Measurements from ENCODE around the gene SMARCB1. TPM values are rescaled to one million over a fixed set of nuclear protein-coding genes. Genes with fewer than 3 reads are reported as not detected.

The SMARCB1 gene
- total and polyA plus RNA-seq, 2 donors (not counting 3 experiments of a cell fraction or from before 2014, with no cell fraction given): 113 to 148 TPM

DNA sequence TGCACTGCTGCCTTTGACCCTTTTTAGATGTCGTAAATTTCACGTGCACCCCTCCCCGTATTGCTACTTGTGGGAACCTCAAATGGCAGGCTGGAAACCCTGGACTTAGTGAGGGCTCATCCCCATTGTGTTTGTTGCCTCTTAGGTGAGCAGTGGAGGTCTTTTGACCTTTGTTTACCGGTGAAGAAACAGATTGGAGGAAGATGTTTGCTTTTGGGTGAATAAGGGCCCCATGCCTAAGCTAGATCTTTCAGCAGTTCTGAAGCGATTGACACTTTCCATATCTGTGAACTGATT is 782 bp downstream of the SMARCB1 start:
- H3K4me1 ChIP-seq (ENCODE audit: control insufficient read depth, extremely low read depth, insufficient read depth, low read length): peaks cover 13% of the 10 kb centered on the region
- no peaks in the 10 kb centered on the region for H3K9me1 ChIP-seq (replicated peaks; ENCODE audit: control insufficient read depth, extremely low read depth, insufficient read depth, low read length)
- no peaks in the 10 kb centered on the region for H3K9me3 ChIP-seq (replicated peaks; ENCODE audit: control insufficient read depth, insufficient read depth, low read length)
- intact Hi-C loops (cut with micrococcal nuclease): loop anchor here (1.0 to 5.0 kb wide), 2 partner anchors 16 to 50 kb away; partner anchors contain the start of gene DERL3
- dilution Hi-C loops (cut with MboI; ENCODE audit: extremely low pct_ligation_motif_present, low sequenced_read_pairs): no loop called here
- H3K27me3 ChIP-seq (ENCODE audit: control insufficient read depth in 2 of 2, insufficient read depth in 2 of 2, low read length in 2 of 2): no peaks in the 10 kb centered on the region
- H3K9ac ChIP-seq (replicated peaks; ENCODE audit: extremely low read depth, insufficient read depth, low read length): peak overlapping the region; percentile 99
- peaks cover 52% of the 10 kb centered on the region for H3K79me2 ChIP-seq (ENCODE audit: control insufficient read depth, insufficient read depth, low read length)
- ChIA-PET CTCF (interaction anchor here (1.1 to 3.5 kb wide), 5 partner anchors 10 to 62 kb away, joined by 3 to 15 read pairs (median 4); partner anchors contain the start of genes CHCHD10 and MMP11), POLR2A (no interaction called here)
- no TSS peak for BruUV-seq (replicated peaks)
- peaks cover 0 to 7% of the 10 kb centered on the region in 2 experiments for H3K36me3 ChIP-seq (ENCODE audit: control insufficient read depth in 2 of 2, extremely low read depth in 1 of 2, insufficient read depth in 2 of 2, low read length in 2 of 2)
- no peak overlapping the region for H3K27ac ChIP-seq (ENCODE audit: insufficient read depth, low read depth, low read length)
- no peak overlapping the region for H2AFZ ChIP-seq (ENCODE audit: low read depth, low read length)
- peak overlapping the region; percentile 19 to 81 (median 78) for H3K4me3 ChIP-seq (replicated peaks in 1 of 3; ENCODE audit: insufficient read depth in 1 of 3, low read depth in 1 of 3, low read length in 3 of 3)
- peak overlapping the region; percentile 89 for H3K4me2 ChIP-seq (ENCODE audit: insufficient read depth, low read length)
- TF ChIP-seq, protein P1, sequence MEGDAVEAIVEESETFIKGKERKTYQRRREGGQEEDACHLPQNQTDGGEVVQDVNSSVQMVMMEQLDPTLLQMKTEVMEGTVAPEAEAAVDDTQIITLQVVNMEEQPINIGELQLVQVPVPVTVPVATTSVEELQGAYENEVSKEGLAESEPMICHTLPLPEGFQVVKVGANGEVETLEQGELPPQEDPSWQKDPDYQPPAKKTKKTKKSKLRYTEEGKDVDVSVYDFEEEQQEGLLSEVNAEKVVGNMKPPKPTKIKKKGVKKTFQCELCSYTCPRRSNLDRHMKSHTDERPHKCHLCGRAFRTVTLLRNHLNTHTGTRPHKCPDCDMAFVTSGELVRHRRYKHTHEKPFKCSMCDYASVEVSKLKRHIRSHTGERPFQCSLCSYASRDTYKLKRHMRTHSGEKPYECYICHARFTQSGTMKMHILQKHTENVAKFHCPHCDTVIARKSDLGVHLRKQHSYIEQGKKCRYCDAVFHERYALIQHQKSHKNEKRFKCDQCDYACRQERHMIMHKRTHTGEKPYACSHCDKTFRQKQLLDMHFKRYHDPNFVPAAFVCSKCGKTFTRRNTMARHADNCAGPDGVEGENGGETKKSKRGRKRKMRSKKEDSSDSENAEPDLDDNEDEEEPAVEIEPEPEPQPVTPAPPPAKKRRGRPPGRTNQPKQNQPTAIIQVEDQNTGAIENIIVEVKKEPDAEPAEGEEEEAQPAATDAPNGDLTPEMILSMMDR (IDR thresholded peaks at IDR 0.05; ENCODE audit: extremely low read depth in 1 of 2, insufficient read depth in 1 of 2, low read depth in 1 of 2, low read length in 2 of 2): no peak
- TF ChIP-seq MYC (IDR thresholded peaks at IDR 0.05; ENCODE audit: low read depth, low read length) (no peak), JUN (IDR thresholded peaks at IDR 0.05; ENCODE audit: borderline replicate concordance, insufficient read depth, insufficient read length, low read depth) (no peak), EZH2 (IDR thresholded peaks at IDR 0.05; ENCODE audit: borderline replicate concordance, low read depth, low read length, severe bottlenecking) (no peak), GATA2 (IDR thresholded peaks at IDR 0.05; ENCODE audit: insufficient read depth, insufficient read length, low read depth, low read length) (no peak), FOS (IDR thresholded peaks at IDR 0.05; ENCODE audit: borderline replicate concordance, insufficient read depth, low read length) (no peak), MAX (IDR thresholded peaks at IDR 0.05; ENCODE audit: insufficient read depth, insufficient read length) (no peak), POLR2A (IDR thresholded peaks at IDR 0.05; ENCODE audit: low read depth, low read length) (no peak), POLR2AphosphoS5 (IDR thresholded peaks at IDR 0.05; ENCODE audit: insufficient read depth, low read depth, low read length) (no peak)
- peaks cover 2% of the 10 kb centered on the region for H4K20me1 ChIP-seq (replicated peaks; ENCODE audit: control insufficient read depth, extremely low read depth, insufficient read depth, low read length)
- DNase-seq (ENCODE audit: low read depth, low spot score): no peak
- peak; percentile 21 for FAIRE-seq

Data from endothelial cell of umbilical vein (primary cell).